ENCODE data around the gene TEDC1.

The TEDC1 gene

GRCh38 chr14:105488781-105489541 is 2.1 kb upstream of the TEDC1 start:
- TF ChIP-seq SCRT2 (tag by site-specific recombination; IDR thresholded peaks at IDR 0.05) (no peak), ZNF10 (tag by site-specific recombination; IDR thresholded peaks at IDR 0.05) (no peak), TCF7L2 (IDR thresholded peaks at IDR 0.05; ENCODE audit: borderline replicate concordance, low read depth, low read length) (no peak), HOXD13 (CRISPR knock-in tag; IDR thresholded peaks at IDR 0.05; ENCODE audit: borderline replicate concordance) (no peak)
- Histone ChIP-seq H3K4me1 (ENCODE audit: control insufficient read depth, insufficient read depth, low read length) (peaks cover 5% of the 10 kb centered on the region), H3K36me3 (ENCODE audit: control insufficient read depth in 2 of 2, insufficient read depth in 1 of 2, low read length in 2 of 2) (peaks cover 0 to 18% of the 10 kb centered on the region in 2 experiments; a peak in 1 of 3 replicates), H3K27ac (ENCODE audit: extremely low read depth, low read depth, low read length) (peak overlapping the region; percentile 95; the same call in 1 of the 2 replicates), H3K4me3 (ENCODE audit: low read depth, low read length) (peak overlapping the region; percentile 4; the same call in 1 of the 2 replicates), H3K9me3 (ENCODE audit: control insufficient read depth, insufficient read depth, low read depth, low read length) (no peaks in the 10 kb centered on the region)
- POLR2A ChIA-PET: interaction anchor here (0.7 to 2.1 kb wide), 11 partner anchors 8 to 398 kb away, joined by 3 to 19 read pairs (median 3); partner anchors contain the start of gene PACS2
- CTCF ChIA-PET: interaction anchor here (0.5 to 5.0 kb wide), 14 partner anchors 8 to 188 kb away, joined by 3 to 83 read pairs (median 6); partner anchors contain the start of gene BRF1

GRCh38 chr14:105489542-105490266 is 1.3 kb upstream of the TEDC1 start:
- H3K4me1 ChIP-seq (ENCODE audit: control insufficient read depth, insufficient read depth, low read length): peaks cover 5% of the 10 kb centered on the region
- CTCF ChIA-PET: interaction anchor here (0.6 to 5.0 kb wide), 20 partner anchors 8 to 399 kb away, joined by 3 to 83 read pairs (median 5); partner anchors contain the start of gene BRF1
- H3K36me3 ChIP-seq (ENCODE audit: control insufficient read depth in 2 of 2, insufficient read depth in 1 of 2, low read length in 2 of 2): peaks cover 0 to 18% of the 10 kb centered on the region in 2 experiments; a peak in 1 of 3 replicates
- POLR2A ChIA-PET: interaction anchor here (0.7 to 2.1 kb wide), 11 partner anchors 9 to 399 kb away, joined by 3 to 19 read pairs (median 3); partner anchors contain the start of gene PACS2
- H3K4me3 ChIP-seq (ENCODE audit: low read depth, low read length): peak overlapping the region; percentile 52
- no peaks in the 10 kb centered on the region for H3K9me3 ChIP-seq (ENCODE audit: control insufficient read depth, insufficient read depth, low read depth, low read length)
- peak overlapping the region; percentile 95 for H3K27ac ChIP-seq (ENCODE audit: extremely low read depth, low read depth, low read length)
- TF ChIP-seq ZNF830 (tag by site-specific recombination; IDR thresholded peaks at IDR 0.05; ENCODE audit: low read depth) (no peak), ZNF76 (tag by site-specific recombination; IDR thresholded peaks at IDR 0.05; ENCODE audit: borderline replicate concordance, low read depth) (no peak), ZNF423 (tag by site-specific recombination; IDR thresholded peaks at IDR 0.05) (0 out of 2 replicates have a peak, but pooled peaks have one; percentile 20), ZBTB26 (tag by site-specific recombination; optimal IDR thresholded peaks at IDR 0.05) (peak; percentile 44), ZNF138 (tag by site-specific recombination; IDR thresholded peaks at IDR 0.05; ENCODE audit: borderline replicate concordance) (no peak), KLF10 (tag by site-specific recombination; IDR thresholded peaks at IDR 0.05) (peak; percentile 45; the same call in 1 of the 2 replicates), ZNF776 (tag by site-specific recombination; IDR thresholded peaks at IDR 0.05; ENCODE audit: borderline replicate concordance) (no peak), TSHZ1 (tag by site-specific recombination; IDR thresholded peaks at IDR 0.05; ENCODE audit: borderline replicate concordance) (peak; percentile 33; the same call in 1 of the 2 replicates), ZBTB1 (tag by site-specific recombination; IDR thresholded peaks at IDR 0.05) (no peak), ZBTB10 (tag by site-specific recombination; IDR thresholded peaks at IDR 0.05) (peak; percentile 52), ZNF621 (tag by site-specific recombination; IDR thresholded peaks at IDR 0.05) (no peak), ZFHX2 (tag by site-specific recombination; conservative IDR thresholded peaks at IDR 0.05) (peak; percentile 98), SP3 (tag by site-specific recombination; IDR thresholded peaks at IDR 0.05) (peak; percentile 85), ZNF157 (tag by site-specific recombination; IDR thresholded peaks at IDR 0.05) (no peak), HOXD13 (CRISPR knock-in tag; IDR thresholded peaks at IDR 0.05; ENCODE audit: borderline replicate concordance) (no peak), YY2 (tag by site-specific recombination; IDR thresholded peaks at IDR 0.05) (peak; percentile 64), ZNF335 (tag by site-specific recombination; conservative IDR thresholded peaks at IDR 0.05) (peak; percentile 72; the same call in 1 of the 2 replicates), ZNF112 (tag by site-specific recombination; IDR thresholded peaks at IDR 0.05) (no peak), ZNF274 (IDR thresholded peaks at IDR 0.05; ENCODE audit: low read length) (no peak), ZNF274 (tag by site-specific recombination; IDR thresholded peaks at IDR 0.05; ENCODE audit: borderline replicate concordance) (no peak), ZBTB7A (tag by site-specific recombination; IDR thresholded peaks at IDR 0.05; ENCODE audit: low read depth) (0 out of 2 replicates have a peak, but pooled peaks have one; percentile 39)
